Uterus (tissue), 2 donors: ENCODE data around the gene NETO2.

Experiments
- POLR2A ChIP-seq, 2 donors: fragments of 450-650 bp; IDR thresholded peaks; one replicate each; pipeline ENCODE4 v1.6.1; 2016; ENCODE audit warnings: antibody characterized with exemption in 2 of 2, mild to moderate bottlenecking in 1 of 2, moderate library complexity in 1 of 2
- TF ChIP-seq, protein P1 (sequence below), 4 experiments: fragments of 200-600 bp in 2 of 4; fragments of 450-650 bp in 2 of 4; sonication (generic) in 2 of 4; IDR thresholded peaks; one replicate each; pipeline ENCODE4 v1.5.1; 2016 to 2019; ENCODE audit warnings: antibody characterized with exemption in 4 of 4, mild to moderate bottlenecking in 2 of 4, moderate library complexity in 1 of 4

DNA sequence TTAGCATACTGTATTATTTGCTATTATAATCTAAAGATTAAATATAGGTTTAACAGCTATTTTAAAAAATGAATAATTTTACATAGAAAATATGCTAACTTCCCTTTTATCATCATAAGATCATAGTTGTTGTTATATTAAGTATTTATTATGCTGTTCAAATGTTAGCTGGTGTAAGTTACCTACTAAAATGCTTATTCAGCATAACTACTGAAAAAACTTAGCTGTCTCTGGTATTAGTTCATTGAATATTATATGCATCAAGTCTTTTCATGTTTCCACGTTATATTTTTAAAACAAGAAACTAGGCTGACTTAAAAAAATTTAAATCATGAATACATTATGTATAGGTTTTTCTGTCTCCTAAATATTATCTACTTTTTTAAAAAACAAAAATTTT is 62.6 kb downstream of the NETO2 start:
- TF ChIP-seq POLR2A (IDR thresholded peaks at IDR 0.05) = no peak
- TF ChIP-seq, protein P1, sequence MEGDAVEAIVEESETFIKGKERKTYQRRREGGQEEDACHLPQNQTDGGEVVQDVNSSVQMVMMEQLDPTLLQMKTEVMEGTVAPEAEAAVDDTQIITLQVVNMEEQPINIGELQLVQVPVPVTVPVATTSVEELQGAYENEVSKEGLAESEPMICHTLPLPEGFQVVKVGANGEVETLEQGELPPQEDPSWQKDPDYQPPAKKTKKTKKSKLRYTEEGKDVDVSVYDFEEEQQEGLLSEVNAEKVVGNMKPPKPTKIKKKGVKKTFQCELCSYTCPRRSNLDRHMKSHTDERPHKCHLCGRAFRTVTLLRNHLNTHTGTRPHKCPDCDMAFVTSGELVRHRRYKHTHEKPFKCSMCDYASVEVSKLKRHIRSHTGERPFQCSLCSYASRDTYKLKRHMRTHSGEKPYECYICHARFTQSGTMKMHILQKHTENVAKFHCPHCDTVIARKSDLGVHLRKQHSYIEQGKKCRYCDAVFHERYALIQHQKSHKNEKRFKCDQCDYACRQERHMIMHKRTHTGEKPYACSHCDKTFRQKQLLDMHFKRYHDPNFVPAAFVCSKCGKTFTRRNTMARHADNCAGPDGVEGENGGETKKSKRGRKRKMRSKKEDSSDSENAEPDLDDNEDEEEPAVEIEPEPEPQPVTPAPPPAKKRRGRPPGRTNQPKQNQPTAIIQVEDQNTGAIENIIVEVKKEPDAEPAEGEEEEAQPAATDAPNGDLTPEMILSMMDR (IDR thresholded peaks at IDR 0.05) = no peak
